NCI-H1048 (cell line): ENCODE results near the gene TARDBP.
"Not testable (repeated sequence)": the region's sequence is repeated elsewhere in the genome, so short reads cannot be mapped to it uniquely, and the experiment has no call there.

Source experiments
- DNase-seq: peaks from one replicate; lab custom pipeline; 2025; lab: John Stamatoyannopoulos, UW

The TARDBP gene

DNA sequence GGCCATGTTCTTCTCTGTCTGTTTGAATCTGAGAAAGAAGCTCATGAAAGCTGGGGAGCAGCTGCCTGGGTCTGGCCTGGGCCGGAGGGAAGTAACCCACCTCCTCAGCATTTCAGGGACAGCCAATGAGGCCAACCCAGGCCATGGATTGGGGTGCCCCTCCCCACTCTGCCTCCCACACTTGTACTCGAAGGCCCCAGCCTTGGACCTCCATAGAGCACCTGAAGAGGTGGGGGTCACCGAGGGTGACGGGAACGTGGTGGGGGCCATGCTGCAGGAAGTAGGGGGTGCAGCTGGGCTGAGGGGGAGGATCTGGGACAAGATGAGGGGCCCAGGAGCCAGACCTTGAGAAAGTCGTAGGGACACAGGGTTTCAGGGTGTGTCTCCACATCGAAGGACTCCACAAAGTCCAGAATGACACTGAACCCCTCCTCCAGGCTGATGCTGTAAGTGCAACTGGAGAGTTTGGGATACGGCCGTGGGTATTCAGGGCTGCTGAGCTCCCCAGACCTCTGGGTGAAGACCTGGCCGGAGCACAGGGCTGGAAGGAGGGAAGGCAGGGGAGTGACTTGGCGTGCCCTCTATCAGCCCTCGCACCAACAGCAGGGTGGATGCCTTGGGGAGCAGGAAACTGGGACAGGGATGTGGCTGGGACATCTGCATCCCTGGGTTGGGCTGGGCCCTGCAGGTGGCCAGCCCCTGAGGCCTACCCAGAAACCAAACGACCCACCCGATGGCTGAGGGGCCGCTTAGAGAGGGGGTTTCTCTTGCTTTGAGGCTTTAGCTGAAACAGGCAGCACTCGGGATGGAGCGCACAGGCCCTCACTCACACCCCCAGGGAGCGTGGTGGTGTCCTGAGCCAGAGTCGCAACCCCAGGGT is 30.8 kb downstream of the TARDBP start:
- no peak for DNase-seq

DNA sequence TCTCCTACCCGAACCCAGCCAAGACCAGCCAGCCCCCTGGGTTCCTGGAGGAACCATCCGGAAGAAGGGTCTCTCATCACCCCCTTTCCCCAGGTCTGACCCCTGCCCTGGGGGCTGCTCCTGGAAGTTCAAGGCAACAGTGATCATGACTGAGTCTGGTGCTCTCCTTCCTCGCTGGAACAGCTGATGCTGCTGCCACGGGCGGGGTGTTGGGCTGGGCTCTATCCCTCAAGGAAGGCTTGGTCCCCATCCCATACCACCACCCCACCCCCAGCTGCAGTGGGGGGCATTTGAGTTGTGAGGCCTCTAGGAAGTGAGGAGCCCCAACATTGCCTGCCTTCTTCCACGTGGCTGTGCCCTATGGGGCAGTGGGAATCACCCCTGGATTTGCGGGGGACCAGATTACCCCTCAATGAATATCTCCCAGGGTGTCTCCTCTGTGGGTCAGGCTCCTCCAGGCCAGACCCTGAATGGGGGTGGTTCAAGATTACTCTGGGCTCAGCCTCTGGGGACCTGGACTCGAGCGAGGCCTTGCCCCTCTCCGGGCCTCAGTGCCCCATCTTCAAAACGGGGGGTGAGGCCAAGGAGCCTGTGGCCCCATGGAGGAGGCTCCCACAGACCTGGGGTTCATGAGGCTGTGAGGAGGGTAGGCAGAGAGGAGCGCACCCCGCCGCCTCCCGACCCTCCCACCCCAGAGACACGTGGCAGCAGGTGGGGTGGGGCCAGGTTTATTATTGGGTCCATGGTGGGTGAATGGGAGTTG is 31.8 kb downstream of the TARDBP start:
- DNase-seq: no peak

DNA sequence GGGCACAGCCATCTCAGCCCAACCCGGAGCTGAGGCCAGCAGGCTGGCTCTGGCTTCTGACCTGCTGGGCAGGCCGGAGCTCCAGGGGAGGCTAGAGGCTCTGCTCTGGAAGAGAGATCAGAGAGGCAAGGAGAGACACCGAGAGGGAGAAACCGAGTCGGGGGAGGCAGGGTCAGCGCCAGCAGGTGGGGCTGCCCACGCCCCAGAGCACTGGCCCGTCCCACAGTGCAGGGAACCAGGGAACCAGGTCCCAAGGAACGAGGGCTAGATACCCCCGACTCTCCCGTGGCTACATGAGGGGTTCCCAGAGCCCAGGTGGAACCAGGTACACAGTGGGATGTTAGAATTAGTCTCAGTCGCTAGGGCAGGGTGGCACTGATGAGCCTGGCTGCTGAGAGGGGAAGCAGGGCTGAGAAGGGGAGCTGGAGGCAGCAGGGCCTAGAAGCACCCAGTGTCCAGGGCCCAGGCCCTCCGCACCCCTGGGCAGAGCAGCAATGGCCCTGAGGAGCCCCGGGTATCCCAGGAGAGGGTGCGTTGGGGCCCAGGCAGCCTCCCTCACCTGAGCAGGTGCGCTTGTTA is 32.5 kb downstream of the TARDBP start:
- no peak for DNase-seq

DNA sequence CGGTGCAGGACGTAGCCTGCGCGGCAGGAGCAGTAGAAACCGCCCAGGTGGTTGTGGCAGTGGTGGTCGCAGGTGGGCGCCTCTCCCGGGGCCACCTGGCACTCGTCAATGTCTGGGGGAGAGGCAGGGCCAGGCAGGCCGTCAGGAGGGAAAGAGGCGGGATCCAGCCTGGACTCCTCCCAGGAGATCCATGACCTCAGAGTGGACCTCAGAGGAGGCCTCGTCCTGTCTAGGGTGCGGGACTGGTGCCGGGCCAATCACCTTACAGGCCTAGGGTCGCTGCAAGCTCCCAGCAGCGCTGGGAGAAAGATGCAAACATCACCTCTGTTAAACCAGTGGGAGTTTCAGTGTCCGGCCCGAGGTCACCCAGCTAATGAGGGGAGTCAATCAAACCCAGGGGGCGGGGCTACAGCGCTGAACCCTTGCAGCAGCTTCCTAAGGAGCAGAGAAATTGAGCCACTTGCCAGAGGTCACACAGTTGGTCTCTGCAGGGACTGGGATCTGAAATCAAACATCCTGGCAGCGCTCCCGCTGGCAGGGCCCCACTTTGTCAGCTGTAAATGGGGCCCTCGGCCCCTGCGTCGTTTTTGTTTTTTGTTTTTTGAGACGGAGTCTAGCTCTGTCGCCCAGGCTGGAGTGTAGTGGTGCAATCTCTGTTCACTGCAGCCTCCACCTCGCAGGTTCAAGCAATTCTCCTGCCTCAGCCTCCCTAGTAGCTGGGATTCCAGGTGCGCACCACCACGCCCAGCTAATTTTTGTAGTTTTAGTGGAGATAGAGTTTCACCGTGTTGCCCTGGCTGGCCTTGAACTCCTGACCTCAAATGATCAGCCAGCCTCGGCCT is 33.2 kb downstream of the TARDBP start:
- DNase-seq: no peak

DNA sequence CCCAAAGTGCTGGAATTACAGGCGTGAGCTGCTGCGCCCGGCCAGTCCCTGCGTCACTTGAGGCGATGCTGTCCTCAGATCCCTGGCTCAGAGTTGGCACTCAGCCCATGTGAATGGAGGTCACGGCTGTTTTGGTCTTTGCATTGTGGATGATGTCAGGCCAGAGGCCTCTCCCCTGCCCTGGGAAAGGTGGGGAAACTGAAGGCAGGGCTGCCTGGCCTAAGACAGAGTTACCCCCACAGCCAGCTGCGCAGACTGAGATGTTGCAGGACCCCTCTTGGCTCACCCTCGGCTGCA is 33.8 kb downstream of the TARDBP start:
- no peak for DNase-seq

DNA sequence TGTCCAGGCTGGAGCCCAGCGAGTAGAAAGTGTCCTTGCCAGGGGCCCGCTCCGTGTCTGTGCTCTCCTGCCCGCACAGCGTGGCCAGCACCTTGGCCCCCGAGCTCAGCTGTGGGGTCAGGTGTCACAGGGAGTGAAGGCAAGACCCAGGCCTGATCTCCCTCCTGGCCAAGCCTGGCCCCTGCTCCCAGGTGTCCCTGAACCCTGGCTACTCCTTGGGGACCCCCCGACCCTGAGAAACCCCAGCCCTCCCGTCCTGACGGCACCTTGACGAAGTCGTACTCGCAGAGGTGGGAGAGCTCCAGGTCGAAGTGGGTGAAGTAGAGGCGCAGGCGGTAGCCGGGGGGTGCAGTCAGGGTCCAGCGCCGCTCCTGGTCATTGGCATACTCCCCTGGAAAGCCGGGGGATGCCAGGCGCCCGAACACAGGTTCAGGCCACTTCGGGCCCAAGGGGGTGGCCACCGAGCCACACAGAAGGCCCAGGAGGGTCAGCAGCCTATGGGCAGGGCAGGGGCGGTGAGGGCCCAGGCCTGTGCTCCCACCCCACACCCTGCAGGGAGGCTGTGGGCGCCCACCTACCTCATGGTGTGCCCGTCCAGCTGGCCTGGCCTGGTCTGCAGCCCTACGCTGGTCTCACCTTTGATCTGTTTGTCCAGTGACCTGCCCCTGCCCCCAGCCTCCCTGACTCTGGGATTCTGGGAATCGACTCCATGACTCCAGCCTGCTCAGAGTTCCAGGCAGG is 34.3 kb downstream of the TARDBP start, which contains the start of gene MASP2:
MASP2 (minus strand) TSS at position 615 of the 741 bp plus-strand sequence; CDS start at position 583, 32 bp downstream.
- no peak for DNase-seq

DNA sequence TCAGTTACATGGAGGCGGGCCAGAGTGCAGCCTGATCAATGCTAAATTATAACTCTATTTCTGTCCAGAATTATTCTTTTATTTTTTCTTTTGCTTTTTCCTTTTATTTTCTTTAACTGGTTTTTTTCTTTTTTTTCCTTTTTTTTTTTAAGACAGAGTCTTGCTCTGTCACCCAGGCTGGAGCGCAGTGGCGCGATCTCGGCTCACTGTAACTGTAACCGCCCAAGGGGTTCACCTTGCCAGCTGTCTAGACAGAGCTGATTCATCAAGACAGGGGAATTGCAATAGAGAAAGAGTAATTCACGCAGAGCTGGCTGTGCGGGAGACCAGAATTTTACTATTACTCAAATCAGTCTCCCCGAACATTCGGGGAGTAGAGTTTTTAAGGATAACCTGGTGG is 38.7 kb downstream of the TARDBP start:
- DNase-seq: not testable (repeated sequence)

DNA sequence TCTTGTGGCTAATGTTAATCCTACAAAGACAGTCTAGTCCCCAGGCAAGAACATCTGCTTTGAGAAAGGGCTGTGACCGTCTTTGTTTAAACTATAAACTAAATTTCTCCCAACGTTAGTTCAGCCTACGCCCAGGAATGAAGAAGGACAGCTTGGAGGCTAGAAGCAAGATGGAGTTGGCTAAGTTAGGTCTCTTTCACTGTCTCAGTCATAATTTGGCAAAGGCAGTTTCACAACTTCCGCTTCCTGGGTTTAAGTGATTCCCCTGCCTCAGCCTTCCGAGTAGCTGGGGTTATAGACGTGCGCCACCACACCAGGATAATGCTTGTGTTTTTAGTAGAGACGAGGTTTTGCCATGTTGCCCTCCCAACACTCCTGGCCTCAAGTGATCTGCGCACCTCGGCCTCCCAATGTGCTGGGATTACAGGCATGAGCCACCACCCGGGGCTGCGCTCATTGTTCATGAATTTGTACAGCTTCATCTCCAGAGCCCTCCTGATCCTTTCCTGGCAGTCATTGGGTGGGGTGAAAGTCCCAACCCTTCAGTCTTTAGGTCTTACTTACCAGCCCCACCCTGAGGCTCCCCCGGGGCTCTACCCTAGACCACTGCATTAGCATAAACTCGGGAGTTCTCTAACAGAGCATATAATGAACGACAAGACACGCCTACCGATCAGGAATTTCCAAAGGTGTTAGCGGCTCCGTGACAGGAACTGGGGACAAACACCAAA is 39.5 kb downstream of the TARDBP start:
- DNase-seq: no peak

DNA sequence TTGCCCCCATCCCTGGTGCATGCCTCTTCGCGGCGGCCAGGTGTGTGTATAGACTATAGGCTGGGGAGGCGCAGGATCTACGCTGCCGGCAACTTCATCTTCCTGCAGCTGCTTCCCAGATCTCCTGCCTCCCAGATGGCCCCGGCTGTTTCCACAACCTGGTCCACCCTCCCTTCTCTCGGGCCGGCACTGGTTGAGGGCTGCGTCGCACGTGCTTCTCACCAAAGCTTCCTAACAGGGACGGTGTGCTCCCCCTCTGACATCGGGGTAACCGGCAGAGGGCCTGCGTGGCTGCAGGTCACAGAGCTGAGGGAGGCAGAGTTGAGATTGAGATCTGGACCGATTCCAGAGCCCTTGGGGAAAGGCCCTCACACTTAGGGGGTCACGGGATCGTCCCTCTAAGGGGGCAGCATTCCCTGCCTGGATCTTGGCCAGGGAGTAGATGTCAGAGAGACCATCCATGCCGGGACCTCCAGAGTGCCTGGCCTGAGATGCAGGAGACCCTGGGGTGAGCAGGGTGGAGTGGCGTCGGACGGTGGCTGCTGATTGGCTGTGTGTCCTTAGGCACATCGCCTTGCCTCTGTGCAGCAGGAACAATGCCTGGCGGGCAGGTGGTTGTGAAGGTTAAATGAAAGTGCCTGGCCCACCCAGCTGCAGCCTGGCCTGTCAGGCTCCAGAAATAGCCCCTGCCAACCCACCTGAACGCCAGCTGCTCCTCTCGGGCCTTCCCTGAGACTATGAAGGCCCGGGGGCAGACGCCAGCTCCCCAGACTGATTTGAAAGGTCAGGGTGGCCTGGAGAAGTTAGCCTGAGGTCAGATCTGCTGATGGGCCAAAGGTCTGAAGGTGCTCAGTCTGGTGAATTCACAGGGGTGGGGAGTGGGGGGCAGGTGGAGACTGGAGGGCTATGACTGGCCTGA is 40.6 kb downstream of the TARDBP start:
- no peak for DNase-seq

DNA sequence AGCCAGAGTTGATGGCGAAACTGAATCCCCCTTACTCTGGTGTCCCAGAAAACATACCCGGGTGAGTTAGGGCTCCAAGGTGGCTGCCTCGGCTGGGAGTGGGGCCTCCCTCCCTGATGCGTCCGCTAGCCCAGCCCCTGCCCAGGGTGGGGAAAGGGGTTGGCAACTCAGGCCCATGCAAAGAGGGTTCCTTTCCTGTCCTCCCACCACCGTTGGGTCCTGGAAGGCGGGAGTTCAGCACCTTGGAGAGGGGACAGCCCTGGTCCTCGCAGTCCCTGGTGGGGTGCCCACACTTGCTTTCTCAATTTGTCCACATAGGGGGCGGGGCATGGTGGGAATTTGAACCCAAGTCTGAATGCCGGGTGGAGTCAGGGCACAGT is 41.3 kb downstream of the TARDBP start:
- DNase-seq: no peak

DNA sequence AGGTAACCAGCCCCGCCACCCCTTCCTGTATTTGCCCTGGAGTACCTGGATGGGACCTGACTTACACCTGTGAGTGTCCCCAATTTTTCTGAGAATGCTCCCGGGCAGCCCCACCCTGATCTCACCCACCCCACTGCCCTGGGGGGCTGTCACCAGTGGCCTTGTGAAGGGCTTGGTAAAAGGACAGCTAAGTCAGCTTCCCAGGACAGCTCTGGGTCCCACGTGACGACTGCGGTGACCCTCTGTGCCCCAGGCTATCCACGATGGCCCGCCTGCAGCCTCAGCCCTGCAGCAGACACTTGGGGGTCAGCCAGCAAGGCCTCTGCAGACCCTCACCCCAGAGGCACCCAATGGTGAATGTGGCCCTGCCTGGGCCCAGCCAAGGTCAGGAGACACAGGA is 41.7 kb downstream of the TARDBP start:
- DNase-seq: no peak

DNA sequence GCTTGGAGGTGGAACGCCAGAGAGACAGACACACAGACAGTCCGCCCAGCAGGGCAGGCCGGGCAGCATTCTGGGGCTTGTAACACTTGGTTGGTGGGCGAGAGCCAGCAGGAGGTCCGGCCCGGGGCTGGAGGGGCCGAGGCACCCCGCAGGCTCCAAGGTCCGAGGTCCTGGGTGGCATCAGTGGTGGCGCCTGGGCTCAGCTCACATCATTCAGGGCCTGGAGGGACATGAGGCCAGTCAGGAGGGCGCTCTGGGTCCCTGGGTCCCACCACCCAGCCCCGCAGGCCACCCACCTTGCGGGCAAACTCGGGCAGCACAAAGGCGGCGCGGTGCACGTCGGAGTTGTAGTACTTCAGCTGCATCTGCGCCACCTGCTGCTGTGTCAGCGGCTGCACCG is 42.2 kb downstream of the TARDBP start:
- DNase-seq: no peak

DNA sequence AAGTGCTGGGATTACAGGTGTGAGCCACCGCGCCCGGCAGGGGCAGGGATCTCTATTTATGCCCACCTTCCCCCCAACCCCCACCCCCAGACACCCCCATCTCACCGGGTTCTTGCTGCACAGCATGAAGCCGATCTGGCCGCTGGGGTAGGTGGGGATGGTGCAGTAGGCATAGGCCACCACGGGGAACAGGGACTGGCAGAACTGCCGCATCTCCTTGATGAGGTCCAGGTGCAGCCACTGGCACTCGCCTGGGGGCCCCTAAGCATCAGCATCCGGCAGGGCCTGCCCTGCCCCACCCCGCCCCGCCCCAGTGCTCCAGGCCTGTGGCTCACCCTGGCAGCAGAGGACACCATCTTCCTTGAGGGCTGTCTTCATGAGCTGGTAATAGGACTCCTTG is 43.2 kb downstream of the TARDBP start:
- no peak for DNase-seq

DNA sequence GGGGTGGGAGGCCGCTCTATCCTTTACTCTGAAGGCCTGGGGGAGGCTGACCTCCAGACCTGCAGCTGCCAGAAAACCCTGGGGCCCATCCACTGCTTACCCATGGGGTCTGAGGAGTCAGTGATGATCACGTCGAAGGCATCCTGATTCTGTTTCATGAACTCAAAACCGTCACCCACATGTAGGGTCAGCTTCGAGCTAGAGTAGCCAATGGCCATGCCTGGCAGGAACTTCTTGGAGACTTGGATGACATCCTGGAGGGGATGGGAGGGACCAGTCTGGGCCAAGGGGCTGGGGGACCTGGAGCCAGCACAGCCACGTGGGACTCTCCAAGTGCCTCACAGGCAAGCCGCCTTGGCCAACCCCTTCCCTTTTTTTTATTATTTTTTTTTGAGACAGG is 44.0 kb downstream of the TARDBP start:
- no peak for DNase-seq

DNA sequence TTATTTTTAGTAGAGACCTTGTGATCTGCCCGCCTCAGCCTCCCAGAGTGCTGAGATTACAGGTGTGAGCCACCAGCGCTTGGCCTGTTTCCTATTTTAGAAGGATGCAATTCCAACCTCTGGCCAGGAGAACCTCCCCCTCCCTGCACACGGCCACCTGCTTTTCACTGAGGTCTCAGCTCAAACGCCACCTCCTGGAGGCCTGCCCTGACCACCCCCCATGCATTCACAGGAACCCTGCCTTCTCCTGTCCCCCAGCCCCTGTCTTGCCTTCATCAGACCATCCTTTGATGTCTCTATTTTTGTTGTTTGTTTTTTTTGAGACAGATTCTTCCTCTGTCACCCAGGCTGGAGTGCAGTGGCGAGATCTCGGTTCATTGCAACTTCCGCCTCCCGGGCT is 45.0 kb downstream of the TARDBP start:
- DNase-seq: no peak

DNA sequence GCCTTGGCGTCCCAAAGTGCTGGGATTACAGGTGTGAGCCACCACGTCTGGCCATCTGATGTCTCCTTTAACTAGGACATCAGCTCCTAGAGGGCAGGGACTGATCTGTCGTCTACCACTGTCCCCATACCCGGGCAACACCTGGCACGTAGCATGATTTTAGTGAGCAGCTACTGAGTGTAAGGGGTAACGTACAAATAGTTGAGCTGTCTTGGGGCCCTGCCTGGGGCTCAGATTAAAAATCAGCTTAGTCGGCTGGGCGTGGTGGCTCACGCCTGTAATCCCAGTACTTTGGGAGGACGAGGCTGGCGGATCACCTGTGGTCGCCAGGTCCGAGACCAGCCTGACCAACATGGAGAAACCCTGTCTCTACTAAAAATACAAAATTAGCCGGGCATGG is 45.6 kb downstream of the TARDBP start:
- no peak for DNase-seq

DNA sequence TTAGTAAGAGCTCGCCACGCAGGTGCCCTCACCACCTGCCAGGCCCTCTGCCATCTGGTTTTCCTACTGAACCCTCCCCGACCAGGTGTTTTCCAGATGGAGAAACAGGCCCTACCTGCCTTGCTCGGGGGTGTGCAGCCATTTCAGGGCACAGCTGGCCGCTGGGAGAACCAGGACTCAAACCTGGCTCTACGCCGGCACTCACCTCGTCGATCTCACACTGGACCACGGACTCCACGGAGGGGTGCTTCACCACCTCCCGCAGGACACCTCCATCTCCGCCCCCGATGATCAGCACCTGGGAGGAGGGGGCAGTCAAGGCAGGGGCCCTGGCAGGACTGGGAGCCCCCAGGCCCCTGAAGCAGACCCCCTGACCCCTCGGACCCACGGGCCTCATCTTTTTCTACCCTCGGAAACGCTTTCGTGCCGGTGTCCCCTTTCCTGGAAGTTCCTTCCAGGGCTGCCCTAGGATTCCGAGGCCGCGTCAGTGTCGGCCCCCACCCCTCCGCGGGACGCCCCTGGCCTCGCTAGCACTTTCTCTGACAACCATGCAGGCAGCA is 46.2 kb downstream of the TARDBP start:
- no peak for DNase-seq

DNA sequence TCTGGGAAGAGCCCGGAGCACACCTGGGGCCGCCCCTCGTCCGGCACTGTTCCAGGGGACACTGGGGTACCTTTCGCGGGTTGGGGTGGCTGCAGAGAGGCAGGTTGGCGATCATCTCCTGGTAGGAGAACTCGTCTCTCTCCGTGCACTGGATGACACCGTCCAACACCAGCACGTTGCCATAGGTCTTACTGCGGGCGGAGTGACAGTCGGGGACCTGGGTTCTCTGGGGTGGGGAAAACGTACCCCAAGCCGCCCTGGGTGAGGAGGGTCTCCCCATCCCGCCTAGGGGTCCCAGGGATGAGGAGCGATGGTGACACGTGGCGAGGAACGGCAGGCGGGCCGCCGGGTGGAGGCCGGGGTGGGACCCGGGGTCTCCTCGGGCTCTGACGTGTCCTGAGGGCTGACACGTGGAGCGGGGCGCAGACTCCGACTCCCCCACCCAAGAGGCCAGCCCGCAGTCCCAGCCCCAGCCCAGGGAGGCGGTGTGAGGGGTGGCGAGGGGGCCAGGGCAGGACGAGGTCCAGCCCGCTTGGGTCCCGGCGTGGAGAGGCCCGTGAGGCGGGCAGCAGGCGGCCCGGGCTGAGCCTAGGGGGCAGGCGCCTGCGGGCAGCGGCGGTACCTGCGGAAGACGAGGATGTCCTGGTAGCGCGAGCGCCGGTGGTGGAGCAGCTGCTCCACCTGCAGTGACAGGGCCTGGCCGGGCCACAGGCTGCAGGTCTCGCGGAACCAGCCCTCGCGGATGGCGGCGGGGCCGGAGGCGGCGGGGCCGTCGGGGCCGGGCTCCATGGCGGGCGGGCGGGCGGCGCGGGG is 46.9 kb downstream of the TARDBP start:
- DNase-seq: no peak
